GM23338 (cell line): ENCODE results near the gene OR7D4. TPM values are rescaled to one million over a fixed set of nuclear protein-coding genes. Genes with fewer than 3 reads are reported as not detected.

Experiments
- ATAC-seq: fragments of 200-7000 bp; cut with Tn5 transposase; 3 replicates; pipeline ENCODE4 v1.9.1; 2020
- DNase-seq: peaks from one replicate; pipeline ENCODE4 v3.0.0-alpha.2; 2015; ENCODE audit warnings: low spot score
- H2AFZ ChIP-seq: fragments of 200-600 bp; sonication (generic); 2 replicates; pipeline ENCODE4 v1.8.0; 2016; ENCODE audit warnings: antibody characterized with exemption, mild to moderate bottlenecking, moderate library complexity
- H3F3A ChIP-seq: fragments of 200-600 bp; sonication (generic); replicated peaks from 2 replicates; pipeline ENCODE4 v1.8.0; 2017; ENCODE audit warnings: antibody characterized with exemption, mixed run types, low read depth
- H3K27ac ChIP-seq: fragments of 200-600 bp; sonication (generic); 2 replicates; pipeline ENCODE4 v1.6.1; 2016; ENCODE audit warnings: low read depth
- H3K27me3 ChIP-seq: fragments of 200-600 bp; sonication (generic); 2 replicates; pipeline ENCODE4 v1.8.0; 2016; ENCODE audit warnings: mild to moderate bottlenecking, mixed run types, moderate library complexity; ENCODE audit not compliant: insufficient read depth
- H3K36me3 ChIP-seq: fragments of 200-600 bp; sonication (generic); 2 replicates; pipeline ENCODE4 v1.8.0; 2016; ENCODE audit warnings: mild to moderate bottlenecking; ENCODE audit not compliant: insufficient read depth
- H3K4me1 ChIP-seq: fragments of 200-600 bp; sonication (generic); 2 replicates; pipeline ENCODE4 v1.8.0; 2016; ENCODE audit warnings: mild to moderate bottlenecking, moderate library complexity; ENCODE audit not compliant: insufficient read depth
- H3K4me2 ChIP-seq: fragments of 200-600 bp; sonication (generic); 2 replicates; pipeline ENCODE4 v1.7.1; 2017; ENCODE audit warnings: mixed run types
- H3K4me3 ChIP-seq: fragments of 200-600 bp; sonication (generic); 2 replicates; pipeline ENCODE4 v1.6.1; 2016; ENCODE audit warnings: mixed run types
- H3K79me2 ChIP-seq: fragments of 200-600 bp; sonication (generic); replicated peaks from 2 replicates; pipeline ENCODE4 v1.8.0; 2017; ENCODE audit warnings: mild to moderate bottlenecking; ENCODE audit not compliant: insufficient read depth
- H3K9me2 ChIP-seq: fragments of 200-600 bp; sonication (generic); 2 replicates; pipeline ENCODE4 v1.8.0; 2017; ENCODE audit not compliant: insufficient read depth
- H4K20me1 ChIP-seq: fragments of 200-600 bp; sonication (generic); replicated peaks from 2 replicates; pipeline ENCODE4 v1.8.0; 2017; ENCODE audit warnings: mild to moderate bottlenecking; ENCODE audit not compliant: insufficient read depth
- H3K27ac Mint-ChIP-seq: 2 replicates; pipeline ENCODE4 v1.8.0; 2020; ENCODE audit warnings: inconsistent platforms, mild to moderate bottlenecking, moderate library complexity, mixed read lengths
- H3K27me3 Mint-ChIP-seq: 3 replicates; pipeline ENCODE4 v1.8.0; 2022; ENCODE audit warnings: low read depth, mild to moderate bottlenecking, moderate library complexity, mixed read lengths, inconsistent platforms; ENCODE audit not compliant: insufficient read depth, poor library complexity
- H3K36me3 Mint-ChIP-seq: 3 replicates; pipeline ENCODE4 v1.8.0; 2021; ENCODE audit warnings: low read depth, mild to moderate bottlenecking, inconsistent platforms, moderate library complexity, mixed read lengths
- H3K4me1 Mint-ChIP-seq: 3 replicates; pipeline ENCODE4 v1.8.0; 2020; ENCODE audit warnings: mild to moderate bottlenecking, inconsistent platforms, mixed read lengths
- H3K4me3 Mint-ChIP-seq: 3 replicates; pipeline ENCODE4 v1.8.0; 2021; ENCODE audit warnings: moderate library complexity, mild to moderate bottlenecking, inconsistent platforms, mixed read lengths
- H3K9me3 Mint-ChIP-seq: 3 replicates; pipeline ENCODE4 v1.8.0; 2020; ENCODE audit warnings: moderate library complexity, mild to moderate bottlenecking, inconsistent platforms, mixed read lengths
- POLR2AphosphoS5 ChIP-seq: IDR thresholded peaks from 2 replicates; pipeline ENCODE4 v1.6.1; 2016; ENCODE audit warnings: antibody characterized with exemption, low read depth
- ZNF114 ChIP-seq: fragments of 250-450 bp; sonication (Bioruptor Pico); IDR thresholded peaks from 2 replicates; pipeline ENCODE4 v1.5.0; 2020; ENCODE audit warnings: mild to moderate bottlenecking, moderate library complexity
- ZNF331 ChIP-seq: fragments of 250-450 bp; sonication (Bioruptor Pico); IDR thresholded peaks from 2 replicates; pipeline ENCODE4 v1.5.0; 2020; ENCODE audit warnings: low read depth, mild to moderate bottlenecking, moderate library complexity
- polyA plus RNA-seq: library from polyadenylated mRNA; unstranded; fragments of >200 nt; fragmentation: Nextera tagmentation; extraction: Ambion mirVana; gene quantifications from 2 replicates; pipeline ENCODE4 v1.2.1, GENCODE V29; 2016
- total RNA-seq: library from RNA; depleted of rRNA; stranded (reverse); fragments of >200 nt; shearing (Covaris generic); gene quantifications from 2 replicates; pipeline ENCODE4 v1.2.3, GENCODE V29; 2014
- TF ChIP-seq, protein P1 (sequence below): fragments of 250-450 bp; sonication (Bioruptor Pico); IDR thresholded peaks from 2 replicates; pipeline ENCODE4 v1.5.0; 2020; ENCODE audit warnings: mild to moderate bottlenecking, moderate library complexity
- TF ChIP-seq, protein P2 (sequence below): IDR thresholded peaks from one replicate; pipeline ENCODE4 v1.6.1; 2018; ENCODE audit warnings: antibody characterized with exemption; ENCODE audit not compliant: unreplicated experiment
- TF ChIP-seq, protein P3 (sequence below): IDR thresholded peaks from 2 replicates; pipeline ENCODE4 v1.6.1; 2016; ENCODE audit warnings: antibody characterized with exemption

The OR7D4 gene
- total and polyA plus RNA-seq, 2 experiments from 2014 or later: not detected

DNA sequence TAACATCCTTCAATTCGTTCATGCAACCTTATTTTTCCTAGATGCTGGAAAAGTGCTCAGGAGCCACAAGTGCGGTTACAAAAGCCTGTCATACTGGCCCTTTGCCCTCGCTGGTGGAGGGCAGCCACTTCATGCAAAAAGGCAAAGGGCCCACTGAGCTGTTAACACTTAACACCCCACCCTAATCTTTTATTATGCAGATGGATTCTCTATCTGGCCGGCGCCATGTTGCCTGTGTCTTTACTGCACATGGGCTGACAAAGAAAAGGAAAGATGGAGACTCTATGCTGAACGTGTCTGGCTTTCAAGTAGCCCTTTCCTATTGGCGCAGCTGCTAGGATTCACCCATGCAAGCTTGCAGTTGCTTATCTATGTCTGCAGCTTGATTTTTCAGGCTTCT is 29.9 kb downstream of the OR7D4 start (continued):
- TF ChIP-seq, protein P1, sequence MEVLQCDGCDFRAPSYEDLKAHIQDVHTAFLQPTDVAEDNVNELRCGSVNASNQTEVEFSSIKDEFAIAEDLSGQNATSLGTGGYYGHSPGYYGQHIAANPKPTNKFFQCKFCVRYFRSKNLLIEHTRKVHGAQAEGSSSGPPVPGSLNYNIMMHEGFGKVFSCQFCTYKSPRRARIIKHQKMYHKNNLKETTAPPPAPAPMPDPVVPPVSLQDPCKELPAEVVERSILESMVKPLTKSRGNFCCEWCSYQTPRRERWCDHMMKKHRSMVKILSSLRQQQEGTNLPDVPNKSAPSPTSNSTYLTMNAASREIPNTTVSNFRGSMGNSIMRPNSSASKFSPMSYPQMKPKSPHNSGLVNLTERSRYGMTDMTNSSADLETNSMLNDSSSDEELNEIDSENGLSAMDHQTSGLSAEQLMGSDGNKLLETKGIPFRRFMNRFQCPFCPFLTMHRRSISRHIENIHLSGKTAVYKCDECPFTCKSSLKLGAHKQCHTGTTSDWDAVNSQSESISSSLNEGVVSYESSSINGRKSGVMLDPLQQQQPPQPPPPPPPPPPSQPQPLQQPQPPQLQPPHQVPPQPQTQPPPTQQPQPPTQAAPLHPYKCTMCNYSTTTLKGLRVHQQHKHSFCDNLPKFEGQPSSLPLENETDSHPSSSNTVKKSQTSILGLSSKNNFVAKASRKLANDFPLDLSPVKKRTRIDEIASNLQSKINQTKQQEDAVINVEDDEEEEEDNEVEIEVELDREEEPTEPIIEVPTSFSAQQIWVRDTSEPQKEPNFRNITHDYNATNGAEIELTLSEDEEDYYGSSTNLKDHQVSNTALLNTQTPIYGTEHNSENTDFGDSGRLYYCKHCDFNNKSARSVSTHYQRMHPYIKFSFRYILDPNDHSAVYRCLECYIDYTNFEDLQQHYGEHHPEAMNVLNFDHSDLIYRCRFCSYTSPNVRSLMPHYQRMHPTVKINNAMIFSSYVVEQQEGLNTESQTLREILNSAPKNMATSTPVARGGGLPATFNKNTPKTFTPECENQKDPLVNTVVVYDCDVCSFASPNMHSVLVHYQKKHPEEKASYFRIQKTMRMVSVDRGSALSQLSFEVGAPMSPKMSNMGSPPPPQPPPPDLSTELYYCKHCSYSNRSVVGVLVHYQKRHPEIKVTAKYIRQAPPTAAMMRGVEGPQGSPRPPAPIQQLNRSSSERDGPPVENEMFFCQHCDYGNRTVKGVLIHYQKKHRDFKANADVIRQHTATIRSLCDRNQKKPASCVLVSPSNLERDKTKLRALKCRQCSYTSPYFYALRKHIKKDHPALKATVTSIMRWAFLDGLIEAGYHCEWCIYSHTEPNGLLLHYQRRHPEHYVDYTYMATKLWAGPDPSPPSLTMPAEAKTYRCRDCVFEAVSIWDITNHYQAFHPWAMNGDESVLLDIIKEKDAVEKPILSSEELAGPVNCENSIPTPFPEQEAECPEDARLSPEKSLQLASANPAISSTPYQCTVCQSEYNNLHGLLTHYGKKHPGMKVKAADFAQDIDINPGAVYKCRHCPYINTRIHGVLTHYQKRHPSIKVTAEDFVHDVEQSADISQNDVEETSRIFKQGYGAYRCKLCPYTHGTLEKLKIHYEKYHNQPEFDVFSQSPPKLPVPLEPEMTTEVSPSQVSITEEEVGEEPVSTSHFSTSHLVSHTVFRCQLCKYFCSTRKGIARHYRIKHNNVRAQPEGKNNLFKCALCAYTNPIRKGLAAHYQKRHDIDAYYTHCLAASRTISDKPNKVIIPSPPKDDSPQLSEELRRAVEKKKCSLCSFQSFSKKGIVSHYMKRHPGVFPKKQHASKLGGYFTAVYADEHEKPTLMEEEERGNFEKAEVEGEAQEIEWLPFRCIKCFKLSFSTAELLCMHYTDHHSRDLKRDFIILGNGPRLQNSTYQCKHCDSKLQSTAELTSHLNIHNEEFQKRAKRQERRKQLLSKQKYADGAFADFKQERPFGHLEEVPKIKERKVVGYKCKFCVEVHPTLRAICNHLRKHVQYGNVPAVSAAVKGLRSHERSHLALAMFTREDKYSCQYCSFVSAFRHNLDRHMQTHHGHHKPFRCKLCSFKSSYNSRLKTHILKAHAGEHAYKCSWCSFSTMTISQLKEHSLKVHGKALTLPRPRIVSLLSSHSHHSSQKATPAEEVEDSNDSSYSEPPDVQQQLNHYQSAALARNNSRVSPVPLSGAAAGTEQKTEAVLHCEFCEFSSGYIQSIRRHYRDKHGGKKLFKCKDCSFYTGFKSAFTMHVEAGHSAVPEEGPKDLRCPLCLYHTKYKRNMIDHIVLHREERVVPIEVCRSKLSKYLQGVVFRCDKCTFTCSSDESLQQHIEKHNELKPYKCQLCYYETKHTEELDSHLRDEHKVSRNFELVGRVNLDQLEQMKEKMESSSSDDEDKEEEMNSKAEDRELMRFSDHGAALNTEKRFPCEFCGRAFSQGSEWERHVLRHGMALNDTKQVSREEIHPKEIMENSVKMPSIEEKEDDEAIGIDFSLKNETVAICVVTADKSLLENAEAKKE (CRISPR knock-in tag): no peak
- TF ChIP-seq POLR2AphosphoS5: no peak
- TF ChIP-seq ZNF331 (CRISPR knock-in tag): no peak
- TF ChIP-seq, protein P2, sequence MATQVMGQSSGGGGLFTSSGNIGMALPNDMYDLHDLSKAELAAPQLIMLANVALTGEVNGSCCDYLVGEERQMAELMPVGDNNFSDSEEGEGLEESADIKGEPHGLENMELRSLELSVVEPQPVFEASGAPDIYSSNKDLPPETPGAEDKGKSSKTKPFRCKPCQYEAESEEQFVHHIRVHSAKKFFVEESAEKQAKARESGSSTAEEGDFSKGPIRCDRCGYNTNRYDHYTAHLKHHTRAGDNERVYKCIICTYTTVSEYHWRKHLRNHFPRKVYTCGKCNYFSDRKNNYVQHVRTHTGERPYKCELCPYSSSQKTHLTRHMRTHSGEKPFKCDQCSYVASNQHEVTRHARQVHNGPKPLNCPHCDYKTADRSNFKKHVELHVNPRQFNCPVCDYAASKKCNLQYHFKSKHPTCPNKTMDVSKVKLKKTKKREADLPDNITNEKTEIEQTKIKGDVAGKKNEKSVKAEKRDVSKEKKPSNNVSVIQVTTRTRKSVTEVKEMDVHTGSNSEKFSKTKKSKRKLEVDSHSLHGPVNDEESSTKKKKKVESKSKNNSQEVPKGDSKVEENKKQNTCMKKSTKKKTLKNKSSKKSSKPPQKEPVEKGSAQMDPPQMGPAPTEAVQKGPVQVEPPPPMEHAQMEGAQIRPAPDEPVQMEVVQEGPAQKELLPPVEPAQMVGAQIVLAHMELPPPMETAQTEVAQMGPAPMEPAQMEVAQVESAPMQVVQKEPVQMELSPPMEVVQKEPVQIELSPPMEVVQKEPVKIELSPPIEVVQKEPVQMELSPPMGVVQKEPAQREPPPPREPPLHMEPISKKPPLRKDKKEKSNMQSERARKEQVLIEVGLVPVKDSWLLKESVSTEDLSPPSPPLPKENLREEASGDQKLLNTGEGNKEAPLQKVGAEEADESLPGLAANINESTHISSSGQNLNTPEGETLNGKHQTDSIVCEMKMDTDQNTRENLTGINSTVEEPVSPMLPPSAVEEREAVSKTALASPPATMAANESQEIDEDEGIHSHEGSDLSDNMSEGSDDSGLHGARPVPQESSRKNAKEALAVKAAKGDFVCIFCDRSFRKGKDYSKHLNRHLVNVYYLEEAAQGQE: no peak

DNA sequence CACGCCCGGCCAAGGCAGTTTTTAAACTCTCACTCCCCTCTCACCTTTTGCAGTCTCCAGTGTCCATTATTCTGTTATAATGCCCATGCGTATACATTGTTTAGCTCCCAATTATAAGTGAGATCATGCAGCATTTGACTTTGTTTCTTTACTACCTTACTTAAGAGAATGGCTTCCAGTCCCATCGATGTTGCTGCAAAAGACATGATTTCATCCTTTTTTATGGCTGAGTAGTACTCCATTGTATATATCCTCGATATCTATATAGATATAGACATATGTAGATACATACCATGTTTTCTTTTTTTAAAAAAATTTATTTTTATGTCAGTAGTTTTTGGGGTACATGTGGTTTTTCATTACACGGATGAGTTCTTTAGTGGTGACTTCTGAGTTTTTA is 32.2 kb downstream of the OR7D4 start:
- no peak overlapping the region for H3K27ac Mint-ChIP-seq
- Histone ChIP-seq H3K4me3 (no peak overlapping the region), H3K27me3 (no peaks in the 10 kb centered on the region), H3K9me2 (no peaks in the 10 kb centered on the region), H3K36me3 (peaks cover 4% of the 10 kb centered on the region; the same call in 1 of the 2 replicates), H3K27ac (no peak overlapping the region), H3K4me1 (no peaks in the 10 kb centered on the region), H4K20me1 (no peaks in the 10 kb centered on the region), H2AFZ (no peak overlapping the region), H3K79me2 (no peaks in the 10 kb centered on the region), H3K4me2 (no peak overlapping the region), H3F3A (no peaks in the 10 kb centered on the region)
- H3K4me1 Mint-ChIP-seq: no peaks in the 10 kb centered on the region
- peaks cover 7% of the 10 kb centered on the region for H3K27me3 Mint-ChIP-seq
- no peak for DNase-seq
- H3K9me3 Mint-ChIP-seq: peaks cover 90% of the 10 kb centered on the region
- H3K36me3 Mint-ChIP-seq: peaks cover 31% of the 10 kb centered on the region
- TF ChIP-seq, protein P3, sequence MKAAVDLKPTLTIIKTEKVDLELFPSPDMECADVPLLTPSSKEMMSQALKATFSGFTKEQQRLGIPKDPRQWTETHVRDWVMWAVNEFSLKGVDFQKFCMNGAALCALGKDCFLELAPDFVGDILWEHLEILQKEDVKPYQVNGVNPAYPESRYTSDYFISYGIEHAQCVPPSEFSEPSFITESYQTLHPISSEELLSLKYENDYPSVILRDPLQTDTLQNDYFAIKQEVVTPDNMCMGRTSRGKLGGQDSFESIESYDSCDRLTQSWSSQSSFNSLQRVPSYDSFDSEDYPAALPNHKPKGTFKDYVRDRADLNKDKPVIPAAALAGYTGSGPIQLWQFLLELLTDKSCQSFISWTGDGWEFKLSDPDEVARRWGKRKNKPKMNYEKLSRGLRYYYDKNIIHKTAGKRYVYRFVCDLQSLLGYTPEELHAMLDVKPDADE: no peak
- no peak for TF ChIP-seq ZNF114 (CRISPR knock-in tag)
- ATAC-seq: no peak
- no peak overlapping the region for H3K4me3 Mint-ChIP-seq
